NCI-H82 treated with DMSO at 0.1 percent for 48 hours (cell line): ENCODE measurements around the gene CFP.

Experiments
- DNase-seq: peaks from one replicate; lab custom pipeline; 2025; ENCODE audit not compliant: unreplicated experiment; lab: John Stamatoyannopoulos, UW

Gene CFP

DNA sequence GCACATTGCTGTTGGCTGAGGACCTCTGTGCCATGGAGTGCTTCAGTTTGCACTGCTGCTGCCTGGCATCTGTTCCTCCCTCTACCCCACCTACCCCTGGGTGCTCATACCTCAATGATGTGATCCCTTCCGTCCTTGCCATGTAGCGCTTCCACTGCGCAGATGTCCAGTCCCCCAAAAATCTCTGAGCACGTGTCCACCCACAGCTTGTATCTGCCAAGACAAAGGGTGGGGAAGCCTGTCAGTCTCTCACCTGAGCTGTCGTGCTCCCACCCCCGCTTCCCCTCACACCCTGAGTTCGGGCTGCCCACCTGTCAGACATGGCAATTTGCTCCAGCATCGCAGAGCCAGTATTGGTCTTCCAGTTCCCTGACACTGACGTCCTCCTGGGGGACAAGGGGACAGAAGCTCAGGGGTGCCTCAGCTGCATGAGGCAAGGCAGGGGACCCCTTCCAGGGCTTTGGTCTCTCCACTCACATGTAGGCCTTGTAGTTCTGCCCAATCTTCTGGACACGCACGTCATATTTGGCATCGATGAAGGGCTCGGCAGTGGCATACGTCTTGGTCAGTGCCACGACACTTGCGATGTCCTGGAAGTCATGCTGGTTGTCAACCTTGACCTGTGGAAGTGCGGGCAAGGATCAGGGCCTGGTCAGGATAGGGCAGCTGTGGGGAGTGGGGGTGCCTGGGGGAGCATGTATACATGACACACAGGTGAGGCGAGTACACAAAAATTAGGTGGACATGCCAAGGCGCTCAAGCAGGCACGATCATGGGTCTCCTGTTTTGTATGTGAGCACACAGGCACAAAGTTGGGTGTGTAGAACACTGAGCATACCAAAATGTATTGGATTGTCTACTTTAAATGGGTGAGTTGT is 53.5 kb downstream of the CFP start:
- DNase-seq: no peak

DNA sequence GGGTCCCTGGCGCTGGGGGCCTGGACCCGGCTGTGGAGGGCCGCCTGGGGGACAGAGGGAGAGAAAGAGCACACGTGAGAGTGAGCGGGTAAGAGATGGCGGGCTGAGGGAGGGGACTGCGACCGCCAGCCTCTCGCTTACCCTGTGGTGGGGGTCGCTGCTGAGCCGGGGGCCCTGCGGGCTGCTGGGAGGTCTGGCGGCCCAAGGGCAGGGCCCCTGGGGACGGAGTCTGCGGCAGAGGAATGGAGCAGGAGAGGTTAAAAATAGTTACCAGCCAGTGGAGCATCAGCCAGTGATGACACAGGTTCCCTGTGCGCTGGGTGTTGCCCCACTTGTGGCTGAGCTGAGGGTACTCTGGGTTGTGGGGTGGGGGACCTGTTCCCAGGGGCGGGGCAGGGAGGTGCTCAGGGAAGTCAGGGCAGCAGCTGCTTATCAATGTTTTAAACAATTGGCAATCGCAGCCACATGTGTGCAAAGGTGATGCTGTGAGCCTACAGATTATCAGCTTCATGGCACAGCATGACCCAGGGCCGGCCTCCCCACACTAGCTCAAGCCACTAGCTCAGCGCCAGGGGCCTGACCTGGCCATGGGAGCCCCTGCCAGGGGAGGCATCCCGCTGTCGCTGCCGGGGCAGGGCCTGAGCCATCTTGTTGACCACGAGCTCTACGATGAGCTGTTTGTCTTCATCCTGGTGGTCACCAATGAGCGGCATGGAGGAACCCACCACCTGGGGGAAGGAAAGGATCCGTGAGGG is 55.0 kb downstream of the CFP start:
- DNase-seq: no peak

DNA sequence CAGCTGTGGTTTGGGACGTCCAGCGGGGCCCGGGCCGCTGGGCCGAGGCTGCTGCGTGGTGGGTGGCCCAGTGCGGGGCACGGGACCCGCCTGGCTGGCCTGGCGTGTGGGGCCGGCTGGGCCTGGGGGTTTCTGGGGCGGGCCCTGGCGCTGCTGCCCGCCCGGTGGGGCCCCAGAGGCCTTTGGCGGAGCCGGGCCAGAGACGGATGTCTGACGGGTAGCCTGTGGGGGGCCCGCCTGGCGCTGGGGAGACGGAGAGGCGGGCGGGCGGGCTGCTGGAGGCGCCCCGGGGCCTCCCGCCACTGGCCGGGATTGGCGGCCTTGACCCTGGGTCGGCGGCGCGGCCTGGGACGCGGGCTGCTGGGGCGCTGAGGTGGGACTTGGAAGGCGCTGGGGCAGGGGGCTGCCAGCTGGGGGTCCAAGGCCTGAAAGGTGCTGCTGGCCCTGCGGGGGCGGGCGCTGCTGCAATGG is 55.6 kb downstream of the CFP start:
- DNase-seq: no peak

DNA sequence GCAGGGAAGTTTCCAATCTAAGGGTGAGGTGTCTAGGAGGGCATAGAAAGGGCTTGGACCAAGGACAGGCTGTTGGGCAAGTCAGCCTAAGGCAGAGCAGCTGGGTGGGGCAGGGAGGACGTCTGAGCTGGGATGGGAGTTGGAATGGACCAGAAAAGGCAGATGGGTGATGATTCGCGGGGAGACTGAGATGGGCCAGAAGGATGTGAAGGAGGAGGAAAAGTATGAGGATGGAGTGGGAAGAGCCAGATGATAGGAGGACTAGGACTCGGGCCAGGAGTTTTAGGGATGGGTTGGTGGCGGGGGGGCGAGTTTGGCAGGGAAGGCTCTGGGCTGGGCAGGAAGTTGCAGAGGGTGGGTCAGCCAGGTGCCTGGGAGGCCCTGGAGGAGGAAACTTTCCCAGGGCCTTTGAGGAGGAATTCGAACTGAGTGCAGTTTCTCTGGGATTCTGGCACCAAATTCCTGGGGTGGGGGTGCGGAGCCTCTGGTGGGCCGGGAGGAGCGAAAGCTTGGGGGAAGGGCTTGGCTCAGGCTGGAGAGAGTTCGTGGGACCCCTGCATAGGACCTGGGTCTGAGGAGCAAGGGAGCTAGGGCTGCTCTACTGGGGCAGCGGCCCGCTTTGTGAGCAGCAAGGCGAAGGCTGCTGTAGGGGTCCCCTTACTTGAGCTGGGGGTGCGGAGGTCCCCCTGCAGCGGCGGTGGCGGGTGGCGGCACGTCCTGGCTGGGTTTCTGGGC is 56.2 kb downstream of the CFP start:
- DNase-seq: no peak
